ENCODE data around the gene MROH7.

The MROH7 gene

DNA sequence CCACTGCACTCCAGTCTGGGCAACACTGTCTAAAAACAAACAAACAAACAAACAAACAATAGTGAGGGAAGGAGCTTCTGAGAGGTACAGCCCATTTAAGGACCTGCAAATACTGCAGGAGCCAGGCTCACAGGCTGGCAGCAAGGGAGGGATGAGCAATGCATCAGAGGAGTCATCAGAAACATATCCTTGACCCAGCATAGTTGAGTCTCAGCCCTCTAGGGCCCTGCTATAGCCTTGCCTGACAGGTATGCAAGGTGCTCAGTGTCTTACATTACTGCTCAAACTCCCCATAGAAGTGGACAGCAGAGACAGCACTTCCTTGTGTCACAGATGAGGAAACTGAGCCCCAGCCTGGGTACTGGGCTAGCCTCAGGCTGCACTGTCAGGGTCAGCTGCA lies 66.8 kb downstream of the MROH7 start:
- no peak for TF ChIP-seq YY1 (IDR thresholded peaks at IDR 0.05; ENCODE audit: insufficient read depth, insufficient read length)
- no peak for TF ChIP-seq ZNF274 (IDR thresholded peaks at IDR 0.05; ENCODE audit: low read depth, low read length)
- TF ChIP-seq SUZ12 (IDR thresholded peaks at IDR 0.05; ENCODE audit: extremely low read depth, insufficient read depth, insufficient read length): no peak
- no peak for DNase-seq (ENCODE audit: low read depth, low spot score)

DNA sequence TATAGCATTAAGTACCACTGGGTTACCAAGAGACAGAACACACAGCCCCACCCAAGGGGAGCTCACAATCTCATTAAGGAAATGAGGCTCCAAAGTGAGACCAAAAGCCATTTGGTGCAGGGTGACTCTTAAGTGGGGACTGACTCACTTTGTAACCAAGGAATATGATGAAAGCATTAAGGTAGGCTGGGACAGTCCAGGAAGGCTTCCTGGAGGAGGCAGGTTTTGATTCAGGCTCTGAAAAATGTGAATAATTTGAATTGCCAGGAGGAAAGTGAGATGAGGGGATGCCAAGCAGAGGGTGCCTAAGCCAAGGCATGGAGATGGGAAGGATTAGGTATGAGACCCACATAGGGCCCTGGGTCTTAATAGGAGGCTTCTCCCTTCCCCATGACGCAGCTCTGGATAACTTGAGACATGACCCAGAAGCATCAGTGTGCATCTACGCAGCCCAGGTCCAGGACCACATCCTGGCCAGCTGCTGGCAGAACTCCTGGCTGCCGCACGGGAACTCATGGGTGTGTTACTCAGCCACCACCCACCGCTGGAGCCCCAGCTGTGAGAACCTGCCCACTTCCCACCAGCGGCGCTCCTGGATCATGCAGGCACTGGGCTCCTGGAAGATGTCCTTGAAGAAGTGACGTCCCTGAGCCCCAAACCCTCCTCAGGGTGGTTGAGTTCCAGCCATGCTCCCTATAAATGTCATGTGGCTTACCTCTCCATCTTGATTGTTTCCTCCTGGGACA lies 68.1 kb downstream of the MROH7 start:
- TF ChIP-seq ZNF274 (IDR thresholded peaks at IDR 0.05; ENCODE audit: low read depth, low read length): no peak
- TF ChIP-seq YY1 (IDR thresholded peaks at IDR 0.05; ENCODE audit: insufficient read depth, insufficient read length): no peak
- TF ChIP-seq SUZ12 (IDR thresholded peaks at IDR 0.05; ENCODE audit: extremely low read depth, insufficient read depth, insufficient read length): no peak
- Histone ChIP-seq H3K4me3 (ENCODE audit: insufficient read length, low read depth) (no peak overlapping the region), H3K9ac (ENCODE audit: insufficient read length, low read depth) (no peak overlapping the region), H3K27me3 (ENCODE audit: insufficient read depth, insufficient read length) (peaks cover 14% of the 10 kb centered on the region), H3K9me3 (ENCODE audit: insufficient read depth, low read length) (no peaks in the 10 kb centered on the region), H3K36me3 (ENCODE audit: insufficient read depth, insufficient read length, low read length) (no peaks in the 10 kb centered on the region), H3K4me1 (ENCODE audit: insufficient read depth, insufficient read length) (no peaks in the 10 kb centered on the region)
- DNase-seq (ENCODE audit: low read depth, low spot score): no peak

More for the DNA sequence above, 66.8 kb downstream of the MROH7 start:
- Histone ChIP-seq H3K4me1 (ENCODE audit: insufficient read depth, insufficient read length) (no peaks in the 10 kb centered on the region), H3K9me3 (ENCODE audit: insufficient read depth, low read length) (no peaks in the 10 kb centered on the region), H3K36me3 (ENCODE audit: insufficient read depth, insufficient read length, low read length) (no peaks in the 10 kb centered on the region), H3K27me3 (ENCODE audit: insufficient read depth, insufficient read length) (peaks cover 13% of the 10 kb centered on the region), H3K4me3 (ENCODE audit: insufficient read length, low read depth) (no peak overlapping the region), H3K9ac (ENCODE audit: insufficient read length, low read depth) (no peak overlapping the region)

DNA sequence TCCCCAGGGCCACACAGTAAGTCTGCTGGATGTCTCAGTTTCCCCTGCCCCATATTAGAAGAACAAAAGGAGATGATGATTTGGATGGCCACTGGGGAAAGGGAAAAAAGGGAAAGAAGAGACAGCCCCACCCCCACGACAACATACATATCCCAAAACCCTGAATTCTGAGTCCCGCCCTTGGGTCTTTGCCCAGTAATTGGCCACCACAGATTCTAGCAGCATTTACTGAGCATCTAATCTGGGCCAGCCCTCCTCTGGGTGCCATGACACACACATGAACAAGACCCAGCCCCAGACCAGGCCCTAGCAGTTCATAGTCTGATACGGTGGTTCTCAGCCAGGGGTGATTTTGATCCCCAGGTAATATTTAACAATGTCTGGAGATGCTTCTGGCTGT lies 68.8 kb downstream of the MROH7 start:
- Histone ChIP-seq H3K4me1 (ENCODE audit: insufficient read depth, insufficient read length) (no peaks in the 10 kb centered on the region), H3K9ac (ENCODE audit: insufficient read length, low read depth) (no peak overlapping the region), H3K36me3 (ENCODE audit: insufficient read depth, insufficient read length, low read length) (no peaks in the 10 kb centered on the region), H3K27me3 (ENCODE audit: insufficient read depth, insufficient read length) (peaks cover 17% of the 10 kb centered on the region), H3K9me3 (ENCODE audit: insufficient read depth, low read length) (no peaks in the 10 kb centered on the region), H3K4me3 (ENCODE audit: insufficient read length, low read depth) (no peak overlapping the region)
- DNase-seq (ENCODE audit: low read depth, low spot score): no peak
- TF ChIP-seq YY1 (IDR thresholded peaks at IDR 0.05; ENCODE audit: insufficient read depth, insufficient read length) (no peak), SUZ12 (IDR thresholded peaks at IDR 0.05; ENCODE audit: extremely low read depth, insufficient read depth, insufficient read length) (no peak), ZNF274 (IDR thresholded peaks at IDR 0.05; ENCODE audit: low read depth, low read length) (no peak)

DNA sequence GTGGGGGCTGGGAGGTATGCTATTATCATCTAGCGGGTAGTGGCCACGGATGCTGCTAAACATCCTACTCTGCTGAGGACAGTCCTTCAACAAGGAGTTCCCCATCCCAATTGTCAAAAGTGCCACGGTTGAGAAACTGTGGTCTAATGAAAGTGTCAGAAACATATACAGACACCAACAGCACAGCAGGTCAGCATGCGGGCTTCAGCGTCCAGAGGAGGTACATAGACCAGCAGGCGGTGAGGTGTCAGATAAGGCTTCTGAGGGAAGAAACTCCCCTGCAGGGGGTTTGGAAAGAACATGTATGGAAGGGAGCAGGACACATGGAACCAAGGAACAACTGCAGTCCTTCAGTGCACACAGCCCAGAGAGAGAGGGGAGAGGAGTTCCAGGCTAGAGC lies 69.3 kb downstream of the MROH7 start:
- no peaks in the 10 kb centered on the region for H3K36me3 ChIP-seq (ENCODE audit: insufficient read depth, insufficient read length, low read length)
- no peak overlapping the region for H3K9ac ChIP-seq (ENCODE audit: insufficient read length, low read depth)
- no peaks in the 10 kb centered on the region for H3K4me1 ChIP-seq (ENCODE audit: insufficient read depth, insufficient read length)
- H3K9me3 ChIP-seq (ENCODE audit: insufficient read depth, low read length): no peaks in the 10 kb centered on the region
- H3K27me3 ChIP-seq (ENCODE audit: insufficient read depth, insufficient read length): peaks cover 14% of the 10 kb centered on the region
- no peak for DNase-seq (ENCODE audit: low read depth, low spot score)
- TF ChIP-seq ZNF274 (IDR thresholded peaks at IDR 0.05; ENCODE audit: low read depth, low read length): no peak
- no peak for TF ChIP-seq YY1 (IDR thresholded peaks at IDR 0.05; ENCODE audit: insufficient read depth, insufficient read length)
- no peak for TF ChIP-seq SUZ12 (IDR thresholded peaks at IDR 0.05; ENCODE audit: extremely low read depth, insufficient read depth, insufficient read length)
- no peak overlapping the region for H3K4me3 ChIP-seq (ENCODE audit: insufficient read length, low read depth)

DNA sequence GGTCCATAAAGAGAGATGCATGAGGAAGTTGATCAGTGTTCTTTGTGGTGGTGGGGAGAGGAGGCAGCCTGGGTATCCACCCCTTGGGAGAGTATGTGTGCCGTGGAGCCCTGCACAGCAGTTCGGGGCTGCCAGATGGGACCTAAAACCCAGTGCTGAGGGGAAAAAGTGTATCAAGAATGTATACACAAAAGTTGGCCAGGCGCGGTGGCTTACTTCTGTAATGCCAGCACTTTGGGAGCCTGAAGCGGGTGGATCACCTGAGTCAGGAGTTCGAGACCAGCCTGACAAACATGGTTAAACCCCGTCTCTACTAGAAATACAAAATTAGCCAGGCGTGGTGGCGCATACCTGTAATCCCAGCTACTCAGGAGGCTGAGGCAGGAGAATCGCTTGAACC lies 70.0 kb downstream of the MROH7 start:
- DNase-seq (ENCODE audit: low read depth, low spot score): no peak
- no peaks in the 10 kb centered on the region for H3K9me3 ChIP-seq (ENCODE audit: insufficient read depth, low read length)
- H3K27me3 ChIP-seq (ENCODE audit: insufficient read depth, insufficient read length): peaks cover 10% of the 10 kb centered on the region
- no peak overlapping the region for H3K9ac ChIP-seq (ENCODE audit: insufficient read length, low read depth)
- no peaks in the 10 kb centered on the region for H3K4me1 ChIP-seq (ENCODE audit: insufficient read depth, insufficient read length)
- no peak overlapping the region for H3K4me3 ChIP-seq (ENCODE audit: insufficient read length, low read depth)
- H3K36me3 ChIP-seq (ENCODE audit: insufficient read depth, insufficient read length, low read length): no peaks in the 10 kb centered on the region
- TF ChIP-seq YY1 (IDR thresholded peaks at IDR 0.05; ENCODE audit: insufficient read depth, insufficient read length): no peak
- TF ChIP-seq SUZ12 (IDR thresholded peaks at IDR 0.05; ENCODE audit: extremely low read depth, insufficient read depth, insufficient read length): no peak
- TF ChIP-seq ZNF274 (IDR thresholded peaks at IDR 0.05; ENCODE audit: low read depth, low read length): no peak

DNA sequence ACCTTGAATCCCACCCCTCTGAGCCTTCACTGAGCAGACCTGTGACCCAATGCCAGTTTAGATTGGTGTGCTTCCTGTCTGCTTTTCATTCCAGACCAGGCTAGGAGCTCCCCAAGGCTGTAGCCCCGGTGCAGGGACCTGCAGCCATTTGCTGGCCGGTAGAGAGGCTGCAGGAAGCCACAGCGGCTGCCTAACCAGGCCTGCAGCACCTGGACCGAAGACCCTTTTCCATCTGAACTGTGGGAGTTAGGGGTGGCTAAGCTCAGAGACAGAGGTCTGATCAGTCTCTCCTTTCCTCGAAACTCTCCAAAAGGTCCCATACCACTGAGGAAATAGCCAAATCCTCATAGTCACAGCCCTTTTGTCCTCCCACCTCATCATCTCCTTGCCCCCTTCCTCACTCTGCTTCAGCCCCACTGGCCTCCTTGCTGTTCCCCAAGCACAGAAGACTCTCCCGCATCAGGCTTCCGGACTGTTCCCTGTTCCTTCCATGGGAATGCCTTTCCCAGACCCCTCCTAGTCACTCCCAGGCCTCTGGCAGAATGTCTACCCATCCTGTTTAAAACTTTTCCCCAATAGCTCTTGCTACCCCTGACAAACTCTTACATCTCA lies 73.4 kb downstream of the MROH7 start:
- H3K36me3 ChIP-seq (ENCODE audit: insufficient read depth, insufficient read length, low read length): peaks cover 34% of the 10 kb centered on the region
- no peak for DNase-seq (ENCODE audit: low read depth, low spot score)
- TF ChIP-seq SUZ12 (IDR thresholded peaks at IDR 0.05; ENCODE audit: extremely low read depth, insufficient read depth, insufficient read length) (no peak), YY1 (IDR thresholded peaks at IDR 0.05; ENCODE audit: insufficient read depth, insufficient read length) (no peak), ZNF274 (IDR thresholded peaks at IDR 0.05; ENCODE audit: low read depth, low read length) (no peak)
- no peaks in the 10 kb centered on the region for H3K4me1 ChIP-seq (ENCODE audit: insufficient read depth, insufficient read length)
- H3K9me3 ChIP-seq (ENCODE audit: insufficient read depth, low read length): no peaks in the 10 kb centered on the region
- peaks cover 7% of the 10 kb centered on the region for H3K27me3 ChIP-seq (ENCODE audit: insufficient read depth, insufficient read length)
- H3K4me3 ChIP-seq (ENCODE audit: insufficient read length, low read depth): peak overlapping the region; percentile 93
- peak overlapping the region; percentile 16 for H3K9ac ChIP-seq (ENCODE audit: insufficient read length, low read depth)

DNA sequence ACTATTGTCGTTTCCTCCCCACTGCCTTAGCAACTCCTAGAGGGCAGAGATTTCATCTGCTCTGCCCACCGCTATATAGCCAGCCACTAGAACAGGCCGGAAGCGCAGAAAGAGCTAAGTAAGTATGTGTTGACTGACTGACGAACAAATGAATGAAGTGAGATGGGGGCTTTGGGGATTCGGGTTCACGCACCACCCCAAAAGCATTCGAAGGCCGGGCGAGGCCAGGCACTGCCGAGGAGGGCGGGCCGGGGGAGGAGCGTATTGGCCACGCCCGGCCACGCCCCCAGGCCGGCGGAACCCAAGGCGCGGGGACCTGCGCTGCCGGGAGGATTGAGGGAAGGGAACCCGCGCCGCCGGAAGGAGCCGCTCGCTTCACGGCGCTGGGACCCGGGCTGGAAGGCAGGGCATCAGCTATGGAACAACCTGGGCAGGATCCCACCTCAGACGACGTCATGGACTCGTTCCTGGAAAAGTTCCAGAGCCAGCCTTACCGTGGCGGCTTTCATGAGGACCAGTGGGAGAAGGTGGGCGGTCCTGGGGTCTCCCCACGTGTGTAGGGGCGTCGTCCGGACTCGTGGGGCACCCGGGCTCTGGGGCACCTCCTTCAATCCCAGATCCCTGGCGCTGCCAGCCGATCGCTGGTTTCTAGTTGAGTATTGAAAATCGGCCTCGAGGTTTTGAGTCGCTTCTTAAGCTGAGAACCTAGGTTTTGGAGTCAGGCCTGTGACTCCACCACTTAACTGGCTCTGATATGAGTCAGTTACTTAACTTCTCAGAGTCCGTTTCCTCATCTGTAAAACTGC lies 74.1 kb downstream of the MROH7 start, which contains the start of gene TTC4:
Gene TTC4 (plus strand): TSS at position 369 of the 806 bp plus-strand sequence. CDS start 48 bp downstream, at position 417.
- no peaks in the 10 kb centered on the region for H3K4me1 ChIP-seq (ENCODE audit: insufficient read depth, insufficient read length)
- no peak for TF ChIP-seq SUZ12 (IDR thresholded peaks at IDR 0.05; ENCODE audit: extremely low read depth, insufficient read depth, insufficient read length)
- H3K27me3 ChIP-seq (ENCODE audit: insufficient read depth, insufficient read length): peaks cover 7% of the 10 kb centered on the region
- DNase-seq (ENCODE audit: low read depth, low spot score): peak; percentile 87
- no peaks in the 10 kb centered on the region for H3K9me3 ChIP-seq (ENCODE audit: insufficient read depth, low read length)
- peak within 1 kb of the TSS; percentile 98 for H3K9ac ChIP-seq (ENCODE audit: insufficient read length, low read depth)
- H3K36me3 ChIP-seq (ENCODE audit: insufficient read depth, insufficient read length, low read length): peaks cover 41% of the 10 kb centered on the region
- peak within 1 kb of the TSS; percentile 93 for H3K4me3 ChIP-seq (ENCODE audit: insufficient read length, low read depth)

Data from NT2/D1 (cell line).